Osteoblast (primary cell): ENCODE data around the gene GRK4. TPM values are rescaled to one million over a fixed set of nuclear protein-coding genes. Genes with fewer than 3 reads are reported as not detected.
A peak's percentile ranks its signal among the peaks of the same experiment; 100 is the strongest.
"Not testable (repeated sequence)": the region's sequence is repeated elsewhere in the genome, so short reads cannot be mapped to it uniquely, and the experiment has no call there.

Experiments
- DNase-seq: peaks from one replicate; pipeline ENCODE4 v3.0.0; 2011; ENCODE audit warnings: low spot score, mixed read lengths; ENCODE audit not compliant: insufficient read length; ENCODE audit errors: missing footprints
- H2AFZ ChIP-seq: 2 replicates; pipeline ENCODE4 v1.6.0; 2011; ENCODE audit warnings: mild to moderate bottlenecking, low read length
- H3K27ac ChIP-seq: 2 replicates; pipeline ENCODE4 v1.5.1; 2011; ENCODE audit warnings: mild to moderate bottlenecking, low read depth, low read length, moderate library complexity
- H3K27me3 ChIP-seq: 2 replicates; pipeline ENCODE4 v1.6.0; 2012; ENCODE audit warnings: mild to moderate bottlenecking, control low read depth, inconsistent platforms, low read length, moderate library complexity; ENCODE audit not compliant: insufficient read depth
- H3K36me3 ChIP-seq: 2 replicates; pipeline ENCODE4 v1.5.1; 2011; ENCODE audit warnings: mild to moderate bottlenecking, low read length, control low read depth, moderate library complexity; ENCODE audit not compliant: insufficient read depth
- H3K4me1 ChIP-seq: 2 replicates; pipeline ENCODE4 v1.5.1; 2011; ENCODE audit warnings: mild to moderate bottlenecking, low read length, control low read depth, moderate library complexity; ENCODE audit not compliant: insufficient read depth
- H3K4me2 ChIP-seq: 2 replicates; pipeline ENCODE4 v1.6.0; 2011; ENCODE audit warnings: mild to moderate bottlenecking, low read length; ENCODE audit not compliant: insufficient read depth
- H3K4me3 ChIP-seq: fragments of 200-600 bp; sonication (generic); 3 replicates; pipeline ENCODE4 v1.5.1; 2012; ENCODE audit warnings: mild to moderate bottlenecking, low read length, inconsistent platforms; ENCODE audit not compliant: insufficient read depth
- H3K79me2 ChIP-seq: 2 replicates; pipeline ENCODE4 v1.6.0; 2012; ENCODE audit warnings: mild to moderate bottlenecking, low read length, control low read depth, inconsistent platforms; ENCODE audit not compliant: insufficient read depth
- H3K9me3 ChIP-seq: 2 replicates; pipeline ENCODE4 v1.5.1; 2011; ENCODE audit warnings: low read depth, low read length, control low read depth
- H4K20me1 ChIP-seq: 2 replicates; pipeline ENCODE4 v1.6.0; 2012; ENCODE audit warnings: mild to moderate bottlenecking, low read length, control low read depth; ENCODE audit not compliant: insufficient read depth
- CTCF ChIP-seq: IDR thresholded peaks from 2 replicates; pipeline ENCODE4 v1.5.1; 2011; ENCODE audit warnings: mild to moderate bottlenecking, low read depth, low read length, moderate library complexity; ENCODE audit errors: extremely low read depth
- total RNA-seq: library from RNA; depleted of rRNA; stranded (reverse); fragments of >200 nt; gene quantifications from 2 replicates; pipeline ENCODE4 v1.2.3, GENCODE V29; 2012

Gene GRK4
- total RNA-seq, 1 donor = 7.6 TPM

- no peak overlapping the region for H3K4me3 ChIP-seq
- peak overlapping the region; percentile 49 for H3K4me2 ChIP-seq
- no peaks in the 10 kb centered on the region for H3K27me3 ChIP-seq
- H3K79me2 ChIP-seq = no peaks in the 10 kb centered on the region
- H3K9me3 ChIP-seq = peaks cover 9% of the 10 kb centered on the region
- peaks cover 6% of the 10 kb centered on the region for H4K20me1 ChIP-seq
- H3K4me1 ChIP-seq = peaks cover 10% of the 10 kb centered on the region
- no peaks in the 10 kb centered on the region for H3K36me3 ChIP-seq
- H2AFZ ChIP-seq = peak overlapping the region; percentile 83
- H3K27ac ChIP-seq = peak overlapping the region; percentile 51
- TF ChIP-seq CTCF = no peak
- peak; percentile 92 for DNase-seq
These were observed 14.1 kb downstream of the GRK4 start for GRCh38 chr4:2977211-2978088.

GRCh38 chr4:2981256-2981819 lies 18.0 kb downstream of the GRK4 start:
- peaks cover 6% of the 10 kb centered on the region for H4K20me1 ChIP-seq
- H3K27me3 ChIP-seq = no peaks in the 10 kb centered on the region
- no peak for DNase-seq
- no peak for TF ChIP-seq CTCF
- H3K36me3 ChIP-seq = no peaks in the 10 kb centered on the region
- H3K79me2 ChIP-seq = no peaks in the 10 kb centered on the region
- no peak overlapping the region for H2AFZ ChIP-seq
- H3K4me2 ChIP-seq = no peak overlapping the region
- H3K4me3 ChIP-seq = no peak overlapping the region
- H3K27ac ChIP-seq = no peak overlapping the region
- peaks cover 9% of the 10 kb centered on the region for H3K9me3 ChIP-seq
- H3K4me1 ChIP-seq = peaks cover 10% of the 10 kb centered on the region

- Histone ChIP-seq H3K79me2 (no peaks in the 10 kb centered on the region), H3K4me2 (no peak overlapping the region), H3K9me3 (peaks cover 9% of the 10 kb centered on the region), H3K4me1 (peaks cover 8% of the 10 kb centered on the region), H3K4me3 (no peak overlapping the region), H3K27me3 (no peaks in the 10 kb centered on the region), H3K36me3 (no peaks in the 10 kb centered on the region), H4K20me1 (peaks cover 6% of the 10 kb centered on the region), H2AFZ (no peak overlapping the region), H3K27ac (no peak overlapping the region)
- DNase-seq = no peak
- no peak for TF ChIP-seq CTCF
These were observed 18.6 kb downstream of the GRK4 start for GRCh38 chr4:2982012-2982411.

- H2AFZ ChIP-seq, H3K4me3 ChIP-seq, H4K20me1 ChIP-seq, H3K9me3 ChIP-seq, DNase-seq, H3K27ac ChIP-seq, H3K36me3 ChIP-seq, H3K27me3 ChIP-seq, H3K4me2 ChIP-seq, H3K4me1 ChIP-seq, H3K79me2 ChIP-seq: not testable (repeated sequence)
These were observed 20.3 kb downstream of the GRK4 start for GRCh38 chr4:2983715-2984114.
